B cell (primary cell): Measurements from ENCODE around the gene TTLL5. TPM values are rescaled to one million over a fixed set of nuclear protein-coding genes. Genes with fewer than 3 reads are reported as not detected.

Experiments used
- ATAC-seq: fragments of 200-7000 bp; cut with Tn5 transposase; one replicate; pipeline ENCODE4 v1.10.0; 2021; ENCODE audit warnings: low read depth, mild to moderate bottlenecking, moderate number of reproducible peaks, moderate library complexity
- CTCF ChIA-PET: fragments of 350-600 bp; sonication (Branson Sonifier 250); formaldehyde crosslinking; loops from one replicate; lab custom pipeline; 2021; ENCODE audit warnings: antibody characterized with exemption, inconsistent platforms; lab: Charles Lee
- POLR2A ChIA-PET: fragments of 350-600 bp; sonication (Branson Sonifier 250); formaldehyde crosslinking; loops from one replicate; lab custom pipeline; 2021; ENCODE audit warnings: antibody characterized with exemption; lab: Charles Lee
- DNase-seq: peaks from one replicate; pipeline ENCODE4 v3.0.0; 2013
- H2AFZ ChIP-seq: 2 replicates; pipeline ENCODE4 v1.6.1; 2012; ENCODE audit warnings: mild to moderate bottlenecking, low read depth, low read length; ENCODE audit not compliant: insufficient read depth, poor library complexity, severe bottlenecking
- H3K27ac ChIP-seq, 2 donors: 1 replicate in 1 of 2; 2 replicates in 1 of 2; pipeline ENCODE4 v1.5.1; 2012 to 2013; ENCODE audit warnings: low read length in 2 of 2, mild to moderate bottlenecking in 2 of 2, moderate library complexity in 1 of 2
- H3K27me3 ChIP-seq, 4 experiments: fragments of 200-600 bp in 1 of 4; sonication (generic) in 1 of 4; replicated peaks in 1 of 4; 1 replicate in 2 of 4; 2 replicates in 2 of 4; pipeline versions ENCODE4 v1.6.1 to v1.7.0; 2013 to 2016; ENCODE audit warnings: low read length in 3 of 4, mild to moderate bottlenecking in 2 of 4, mixed read lengths in 1 of 4, moderate library complexity in 1 of 4; ENCODE audit not compliant: insufficient read depth in 4 of 4, control insufficient read depth in 3 of 4; ENCODE audit errors: control extremely low read depth in 1 of 4
- H3K36me3 ChIP-seq, 2 experiments: replicated peaks in 1 of 2; 1 replicate in 1 of 2; 2 replicates in 1 of 2; pipeline versions ENCODE4 v1.6.1 to v1.7.1; 2013; ENCODE audit warnings: low read length in 1 of 2; ENCODE audit not compliant: insufficient read depth in 2 of 2, control insufficient read depth in 1 of 2; ENCODE audit errors: control extremely low read depth in 1 of 2, extremely low read depth in 1 of 2
- H3K4me1 ChIP-seq, 2 donors: fragments of 200-600 bp in 1 of 2; sonication (generic) in 1 of 2; 1 replicate in 1 of 2; 2 replicates in 1 of 2; pipeline versions ENCODE4 v1.5.1 to v1.6.1; 2013 to 2017; ENCODE audit warnings: low read length in 2 of 2; ENCODE audit not compliant: control insufficient read depth in 2 of 2, insufficient read depth in 2 of 2
- H3K4me2 ChIP-seq: replicated peaks from 2 replicates; pipeline ENCODE3; 2012; ENCODE audit warnings: mild to moderate bottlenecking, low read depth, low read length; ENCODE audit not compliant: poor library complexity, severe bottlenecking
- H3K4me3 ChIP-seq, 5 experiments: fragments of 200-600 bp in 1 of 5; sonication (generic) in 1 of 5; 1 replicate in 3 of 5; 2 replicates in 2 of 5; pipeline versions ENCODE4 v1.5.1 to v1.7.0; 2011 to 2016; ENCODE audit warnings: low read length in 4 of 5, mild to moderate bottlenecking in 4 of 5, low read depth in 2 of 5, control low read depth in 1 of 5, moderate library complexity in 1 of 5; ENCODE audit not compliant: insufficient read depth in 1 of 5; ENCODE audit errors: control extremely low read depth in 1 of 5, extremely low read depth in 1 of 5
- H3K79me2 ChIP-seq: fragments of 200-600 bp; sonication (generic); one replicate; pipeline ENCODE4 v1.6.0; 2016; ENCODE audit warnings: low read length; ENCODE audit not compliant: control insufficient read depth, insufficient read depth
- H3K9ac ChIP-seq: fragments of 200-600 bp; sonication (generic); 2 replicates; pipeline ENCODE4 v1.6.1; 2017; ENCODE audit warnings: mild to moderate bottlenecking, low read length, moderate library complexity
- H3K9me3 ChIP-seq, 3 donors: one replicate each; pipeline versions ENCODE4 v1.6.1 to v1.7.1; 2013; ENCODE audit warnings: low read length in 2 of 3; ENCODE audit not compliant: control insufficient read depth in 2 of 3, insufficient read depth in 1 of 3; ENCODE audit errors: control extremely low read depth in 1 of 3
- H4K20me1 ChIP-seq: 2 replicates; pipeline ENCODE4 v1.6.0; 2012; ENCODE audit warnings: mild to moderate bottlenecking, low read length; ENCODE audit not compliant: insufficient read depth, control insufficient read depth, poor library complexity, severe bottlenecking
- H3K27ac Mint-ChIP-seq: one replicate; pipeline ENCODE4 v1.8.0; 2021; ENCODE audit warnings: mixed read lengths
- H3K27me3 Mint-ChIP-seq: one replicate; pipeline ENCODE4 v1.8.0; 2021; ENCODE audit warnings: mixed read lengths
- H3K4me1 Mint-ChIP-seq: one replicate; pipeline ENCODE4 v1.8.0; 2021; ENCODE audit warnings: mixed read lengths
- H3K4me3 Mint-ChIP-seq: one replicate; pipeline ENCODE4 v1.8.0; 2021; ENCODE audit warnings: mixed read lengths
- H3K9me3 Mint-ChIP-seq: one replicate; pipeline ENCODE4 v1.8.0; 2022; ENCODE audit warnings: mixed read lengths; ENCODE audit not compliant: insufficient read depth
- EZH2 ChIP-seq: IDR thresholded peaks from 2 replicates; pipeline ENCODE4 v1.6.1; 2012; ENCODE audit warnings: borderline replicate concordance, low read depth, mild to moderate bottlenecking, moderate library complexity, low read length; ENCODE audit not compliant: insufficient read depth, poor library complexity, severe bottlenecking
- WGBS: methylation state at CpG from one replicate; pipeline ENCODE4 v1.1.5; 2013; ENCODE audit warnings: missing lambda C conversion rate; ENCODE audit not compliant: insufficient coverage; 5-methylcytosine and 5-hydroxymethylcytosine counted together
- intact Hi-C: fragments of 100-400 bp; cut with micrococcal nuclease; formaldehyde crosslinking; loops from one replicate; pipeline ENCODE4 v1.10.0; 2022
- polyA plus RNA-seq: library from polyadenylated mRNA; depleted of rRNA; stranded (reverse); fragments of >200 nt; gene quantifications from 2 replicates; pipeline ENCODE4 v1.2.3, GENCODE V29; 2012
- total RNA-seq, 2 donors: library from RNA; stranded (reverse); fragments of 120-200 nt in 1 of 2; gene quantifications; 1 replicate in 1 of 2; 2 replicates in 1 of 2; pipeline versions ENCODE4 v1.2.3 to v1.2.4, GENCODE V29; 2013 to 2022
- TF ChIP-seq, protein P1 (sequence below): fragments of 200-600 bp; IDR thresholded peaks from one replicate; pipeline ENCODE4 v1.8.0; 2022; ENCODE audit warnings: antibody characterized with exemption, mild to moderate bottlenecking

TTLL5 gene
- total and polyA plus RNA-seq, 2 donors (not counting 1 experiment from before 2014, with no cell fraction given): 10.9 to 50.9 TPM

DNA sequence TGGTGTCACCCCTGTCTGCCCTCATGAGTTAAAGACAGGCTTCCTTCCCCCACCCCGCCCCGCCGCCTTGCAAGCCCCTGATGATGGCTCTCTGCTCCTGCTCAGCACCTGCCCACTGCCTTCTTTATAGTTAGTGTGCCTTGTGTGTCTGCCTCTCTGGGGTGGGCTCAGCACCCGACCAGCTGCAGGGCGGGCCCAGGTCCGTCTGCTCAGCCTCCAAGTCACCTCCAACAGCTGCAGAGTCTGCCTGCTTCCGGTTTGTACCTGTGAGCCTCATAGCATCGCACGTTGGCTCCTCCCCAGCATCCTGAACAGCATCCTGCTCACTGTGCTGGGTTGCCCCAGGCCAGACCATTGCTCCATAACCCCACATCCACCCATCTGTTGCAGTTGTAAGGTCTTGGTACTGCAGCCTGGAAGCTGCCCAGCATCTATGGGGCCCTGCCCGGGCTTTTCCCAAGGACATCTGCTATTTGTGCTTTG is 317.2 kb downstream of the TTLL5 start:
- H3K9me3 ChIP-seq: no peaks in the 10 kb centered on the region
- Mint-ChIP-seq H3K4me3 (peak overlapping the region; percentile 75), H3K27me3 (no peaks in the 10 kb centered on the region), H3K9me3 (no peaks in the 10 kb centered on the region), H3K27ac (peak overlapping the region; percentile 89), H3K4me1 (peaks cover 63% of the 10 kb centered on the region)
- peak overlapping the region in 1 of 2 donors; percentile 18 for H3K27ac ChIP-seq
- intact Hi-C loops: no loop called here
- TF ChIP-seq, protein P1, sequence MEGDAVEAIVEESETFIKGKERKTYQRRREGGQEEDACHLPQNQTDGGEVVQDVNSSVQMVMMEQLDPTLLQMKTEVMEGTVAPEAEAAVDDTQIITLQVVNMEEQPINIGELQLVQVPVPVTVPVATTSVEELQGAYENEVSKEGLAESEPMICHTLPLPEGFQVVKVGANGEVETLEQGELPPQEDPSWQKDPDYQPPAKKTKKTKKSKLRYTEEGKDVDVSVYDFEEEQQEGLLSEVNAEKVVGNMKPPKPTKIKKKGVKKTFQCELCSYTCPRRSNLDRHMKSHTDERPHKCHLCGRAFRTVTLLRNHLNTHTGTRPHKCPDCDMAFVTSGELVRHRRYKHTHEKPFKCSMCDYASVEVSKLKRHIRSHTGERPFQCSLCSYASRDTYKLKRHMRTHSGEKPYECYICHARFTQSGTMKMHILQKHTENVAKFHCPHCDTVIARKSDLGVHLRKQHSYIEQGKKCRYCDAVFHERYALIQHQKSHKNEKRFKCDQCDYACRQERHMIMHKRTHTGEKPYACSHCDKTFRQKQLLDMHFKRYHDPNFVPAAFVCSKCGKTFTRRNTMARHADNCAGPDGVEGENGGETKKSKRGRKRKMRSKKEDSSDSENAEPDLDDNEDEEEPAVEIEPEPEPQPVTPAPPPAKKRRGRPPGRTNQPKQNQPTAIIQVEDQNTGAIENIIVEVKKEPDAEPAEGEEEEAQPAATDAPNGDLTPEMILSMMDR: no peak
- no peak for TF ChIP-seq EZH2
- ChIA-PET CTCF (interaction anchor here (1.0 to 15.2 kb wide), 9 partner anchors 8 to 401 kb away, joined by 3 to 376 read pairs (median 8); partner anchors contain the start of gene FLVCR2), POLR2A (no interaction called here)
- ATAC-seq: no peak
- peaks cover 4% of the 10 kb centered on the region for H3K79me2 ChIP-seq
- H3K27me3 ChIP-seq: no peaks in the 10 kb centered on the region
- H3K4me2 ChIP-seq: peak overlapping the region; percentile 60
- H3K4me1 ChIP-seq: peaks cover 40 to 57% of the 10 kb centered on the region in 2 donors
- no peaks in the 10 kb centered on the region for H3K36me3 ChIP-seq
- peak; percentile 49 for DNase-seq
- peak overlapping the region in 2 of 5 experiments; percentile 21 to 27 for H3K4me3 ChIP-seq
- no peaks in the 10 kb centered on the region for H4K20me1 ChIP-seq
- peak overlapping the region; percentile 1 for H3K9ac ChIP-seq
- WGBS: 40% methylated on average over 7 of the region's 10 CpGs
- H2AFZ ChIP-seq: peak overlapping the region; percentile 68

DNA sequence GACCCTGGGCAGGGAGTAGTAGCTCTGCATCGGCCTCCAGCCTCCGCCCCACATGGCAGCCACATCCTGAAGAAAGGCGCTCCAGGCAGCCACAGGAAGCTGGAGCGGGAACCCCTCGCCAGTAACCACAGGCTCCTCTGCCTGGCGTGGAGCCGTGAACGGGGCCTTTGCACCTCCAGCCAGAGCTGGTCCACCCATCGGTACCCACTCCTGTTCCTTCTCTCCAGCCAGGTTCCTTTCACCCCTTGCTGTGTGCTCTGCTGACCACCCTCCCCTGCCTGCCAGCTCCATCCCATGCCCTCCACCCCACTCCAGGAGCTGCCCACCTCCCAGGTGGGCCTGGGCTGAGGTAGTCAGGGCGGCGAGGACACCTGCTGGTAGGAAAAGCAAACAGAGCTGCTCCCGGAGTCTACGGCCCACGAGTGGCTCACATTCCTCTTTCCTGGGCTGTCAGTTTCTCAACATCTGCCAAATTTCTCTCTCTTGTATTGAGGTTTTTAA is 318.1 kb downstream of the TTLL5 start:
- CTCF ChIA-PET: interaction anchor here (0.7 to 15.2 kb wide), 16 partner anchors 9 to 401 kb away, joined by 3 to 376 read pairs (median 4); partner anchors contain the start of gene FLVCR2
- Mint-ChIP-seq H3K27ac (peak overlapping the region; percentile 86), H3K9me3 (no peaks in the 10 kb centered on the region), H3K27me3 (no peaks in the 10 kb centered on the region), H3K4me3 (peak overlapping the region; percentile 61), H3K4me1 (peaks cover 61% of the 10 kb centered on the region)
- 32% methylated on average over 14 of the region's 14 CpGs for WGBS
- Histone ChIP-seq H2AFZ (peak overlapping the region; percentile 68), H3K27me3 (no peaks in the 10 kb centered on the region), H3K36me3 (no peaks in the 10 kb centered on the region), H4K20me1 (no peaks in the 10 kb centered on the region), H3K9ac (no peak overlapping the region), H3K4me1 (peaks cover 40 to 57% of the 10 kb centered on the region in 2 donors), H3K4me3 (no peak overlapping the region), H3K9me3 (no peaks in the 10 kb centered on the region), H3K79me2 (peaks cover 4% of the 10 kb centered on the region), H3K4me2 (peak overlapping the region; percentile 60), H3K27ac (peak overlapping the region in 1 of 2 donors; percentile 18)
- intact Hi-C loops: no loop called here
- POLR2A ChIA-PET: interaction anchor here (0.8 kb wide), 1 partner anchor 271 kb away, joined by 8 read pairs; no protein-coding TSS in a partner anchor
- TF ChIP-seq, protein P1: peak; percentile 51
- no peak for TF ChIP-seq EZH2
- peak; percentile 60 for DNase-seq
- no peak for ATAC-seq
